Stimulated activated CD4-positive, alpha-beta T cell treated with anti-CD3 and anti-CD28 coated beads, Interleukin-4, amount 100 ng/mL, for 4 hours (primary cell): ENCODE data around the gene COL6A3.

Source experiments
- DNase-seq, 2 experiments: peaks; one replicate each; pipeline ENCODE4 v3.0.0-alpha.2; 2020

Gene COL6A3

DNA sequence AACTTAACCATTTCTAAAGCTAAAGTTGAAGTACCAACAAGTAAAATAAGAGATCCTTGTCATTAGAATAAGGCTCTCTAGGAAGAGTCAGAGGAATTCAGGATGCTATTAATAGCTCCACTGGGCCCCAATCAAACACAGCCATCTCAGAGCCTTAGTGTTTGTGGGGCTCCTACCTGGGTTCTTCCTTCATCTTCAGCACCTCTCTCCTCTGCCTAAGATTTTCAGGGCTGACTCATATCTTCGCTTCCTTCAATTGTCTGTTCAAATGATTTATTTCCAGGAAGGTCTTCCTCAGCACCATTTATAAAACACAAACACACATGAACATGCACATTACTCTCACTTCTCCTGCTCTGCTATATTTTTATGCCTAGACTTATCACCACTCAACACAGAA lies 119.5 kb downstream of the COL6A3 start:
- no peak for DNase-seq

DNA sequence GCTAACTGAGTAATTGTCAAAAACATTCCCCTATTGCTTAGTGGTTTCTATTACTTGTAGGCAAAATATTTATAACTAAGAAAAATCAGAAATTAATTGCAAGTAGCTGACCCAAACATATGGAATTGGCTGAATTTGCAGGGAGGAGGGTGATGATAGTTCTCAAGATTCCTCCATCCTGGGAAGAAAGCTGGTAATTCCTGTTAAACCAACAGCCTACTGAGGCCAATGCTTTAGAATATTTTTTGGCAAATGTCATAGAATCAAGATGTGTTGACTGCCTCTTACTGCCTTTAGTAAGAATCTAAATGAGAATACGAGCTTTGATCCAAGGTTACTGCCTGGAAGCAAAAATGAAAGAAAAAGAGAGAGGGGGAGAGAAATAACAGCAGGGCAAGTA lies 120.0 kb downstream of the COL6A3 start:
- DNase-seq, result no peak

DNA sequence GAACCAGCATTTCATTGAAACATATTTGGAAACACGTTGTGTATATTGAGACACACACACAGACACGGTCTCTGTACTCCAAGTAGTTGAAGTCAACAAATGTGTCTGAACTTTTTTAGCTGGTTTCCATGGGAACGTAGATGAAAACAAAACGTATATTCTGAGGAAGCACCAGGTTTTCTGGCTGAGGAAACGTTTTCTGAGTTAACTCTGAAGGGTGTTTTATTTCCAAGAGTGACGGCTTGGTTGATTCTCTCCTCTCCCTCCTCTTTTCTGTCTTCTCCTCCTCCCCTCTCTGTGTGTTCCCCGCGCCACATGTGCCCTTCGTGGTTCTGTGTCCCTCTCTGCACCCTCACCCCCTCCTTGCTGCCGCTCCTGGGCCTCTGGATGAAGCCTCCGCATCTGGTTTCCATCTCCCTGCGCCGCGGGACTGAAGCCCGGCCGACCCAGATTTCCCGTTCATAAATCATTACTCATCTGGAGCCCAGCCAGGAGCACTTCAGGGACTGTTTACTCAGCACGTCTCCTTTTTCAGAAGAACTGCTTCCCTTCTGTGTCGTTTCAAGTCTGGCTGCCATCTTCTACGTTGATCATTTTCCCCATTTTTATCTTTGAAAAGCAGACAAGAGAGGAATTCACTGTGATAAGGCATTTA lies 122.7 kb downstream of the COL6A3 start:
- DNase-seq, result peak; percentile 7 to 22

DNA sequence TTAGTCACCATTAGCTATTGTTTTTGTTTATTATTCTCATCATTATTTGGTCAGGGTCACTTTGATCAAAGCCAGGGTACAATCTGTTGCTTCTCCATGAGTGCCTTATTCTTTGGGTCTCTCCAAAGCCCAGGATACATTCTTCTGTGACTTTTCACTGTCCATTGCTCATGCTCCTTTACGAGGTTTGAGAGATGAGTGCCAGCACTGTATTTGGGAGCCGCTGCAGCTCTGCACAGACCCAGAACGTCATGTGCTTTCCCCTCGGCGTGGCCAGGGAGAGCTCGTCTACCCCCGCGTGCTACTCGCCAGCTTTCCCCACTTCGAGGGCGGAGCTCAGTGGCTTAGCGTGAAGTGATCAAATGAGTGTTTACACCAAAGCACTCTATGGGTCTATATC lies 123.7 kb downstream of the COL6A3 start:
- DNase-seq, result no peak

DNA sequence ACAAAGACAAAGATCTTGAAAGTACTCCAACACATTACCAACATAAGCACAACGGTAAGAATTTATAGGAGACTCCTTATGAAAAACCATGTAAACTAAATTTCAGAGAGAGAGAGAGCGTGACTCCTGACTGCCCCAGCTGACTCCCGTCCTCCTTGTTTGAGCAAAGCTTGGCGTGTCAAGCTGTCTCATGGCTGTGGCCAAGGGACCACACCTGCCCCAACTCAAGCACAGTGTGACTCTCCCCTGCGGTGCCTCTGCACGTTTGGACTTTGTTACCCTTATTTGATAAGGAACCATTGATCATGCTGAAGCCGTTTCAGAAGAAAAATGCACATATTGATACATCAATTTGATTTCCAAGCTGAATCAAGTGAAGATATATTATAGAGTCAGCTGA lies 124.8 kb downstream of the COL6A3 start:
- no peak for DNase-seq

DNA sequence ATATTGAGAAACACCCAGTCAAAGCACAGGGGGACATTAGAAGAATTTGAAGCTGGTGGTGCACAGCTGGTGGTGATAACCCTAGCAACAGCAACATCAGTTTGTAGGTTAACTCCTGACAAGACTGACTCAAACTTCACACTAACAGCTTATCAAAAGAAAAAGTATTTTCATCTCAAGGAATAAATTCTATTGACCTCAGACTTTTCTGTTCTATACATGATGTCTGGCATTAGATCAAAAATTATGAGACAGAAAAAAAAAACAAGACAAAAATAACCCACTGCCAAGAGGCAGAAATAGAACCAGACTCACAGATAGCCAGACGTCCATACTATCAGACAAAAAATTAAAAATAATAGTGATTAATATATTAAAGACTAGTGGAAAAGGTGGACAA lies 126.1 kb downstream of the COL6A3 start:
- no peak for DNase-seq

DNA sequence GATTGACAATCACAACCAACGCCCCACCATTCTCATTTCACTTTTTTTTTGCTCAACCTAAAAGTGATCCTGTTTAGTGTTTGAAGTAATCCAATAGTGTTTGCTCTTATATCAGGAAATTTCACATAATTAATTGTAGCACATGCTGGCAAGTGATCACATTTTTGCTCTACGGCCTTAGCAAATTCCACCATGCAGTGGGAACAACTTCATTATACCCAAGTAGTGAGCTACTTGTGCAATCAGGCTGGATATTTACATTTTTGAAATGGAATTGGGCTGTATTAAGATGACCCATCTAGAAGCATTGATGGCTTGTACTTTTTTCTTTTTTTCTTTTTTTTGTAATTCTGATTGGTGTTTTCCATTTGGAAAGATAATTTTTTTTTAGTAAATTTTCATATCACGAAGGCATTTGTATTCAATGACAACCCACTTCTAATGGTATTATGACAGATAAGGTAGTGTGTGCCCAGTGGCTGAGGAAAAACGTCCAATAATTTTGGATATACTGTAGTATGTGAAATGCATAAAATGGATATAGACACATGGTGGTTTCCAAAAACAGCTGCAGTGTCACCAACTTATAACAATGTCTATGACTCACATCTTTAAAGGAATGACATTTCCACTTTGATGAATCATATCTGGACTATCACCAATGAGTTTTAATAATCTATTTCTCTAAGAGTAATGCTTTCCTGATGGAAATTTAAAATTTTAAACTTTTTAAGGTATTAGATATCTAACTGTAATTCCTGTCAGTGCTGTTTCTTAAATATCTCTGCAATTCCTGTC lies 130.6 kb downstream of the COL6A3 start:
- no peak for DNase-seq

DNA sequence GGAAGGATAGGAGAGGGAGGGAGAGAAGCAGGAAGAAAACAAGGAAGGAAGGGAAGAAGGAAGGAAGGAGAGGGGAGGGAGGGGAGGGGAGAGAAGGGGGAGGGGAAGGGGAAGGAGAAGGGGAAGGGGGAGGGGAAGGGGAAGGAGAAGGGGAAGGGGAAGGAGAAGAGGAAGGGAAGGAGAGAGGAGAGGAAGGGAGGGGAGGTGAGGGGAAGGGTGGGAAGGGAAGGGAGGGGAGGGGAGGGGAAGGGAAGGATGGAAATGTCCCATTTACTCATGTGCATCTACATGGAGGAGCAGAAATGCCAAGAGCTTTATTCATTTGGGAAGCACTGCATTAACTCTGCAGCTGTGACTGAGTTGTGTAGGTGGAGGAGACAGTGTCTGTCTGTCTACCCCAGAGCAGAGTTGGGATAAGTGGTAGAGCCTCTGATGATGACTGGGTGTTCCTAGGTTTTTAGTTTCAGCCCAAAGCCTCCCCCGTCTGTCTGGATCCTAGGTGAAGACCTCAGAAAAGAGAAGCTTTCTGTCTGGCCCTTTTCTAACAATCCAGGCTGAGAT lies 131.3 kb downstream of the COL6A3 start:
- DNase-seq, result no peak

DNA sequence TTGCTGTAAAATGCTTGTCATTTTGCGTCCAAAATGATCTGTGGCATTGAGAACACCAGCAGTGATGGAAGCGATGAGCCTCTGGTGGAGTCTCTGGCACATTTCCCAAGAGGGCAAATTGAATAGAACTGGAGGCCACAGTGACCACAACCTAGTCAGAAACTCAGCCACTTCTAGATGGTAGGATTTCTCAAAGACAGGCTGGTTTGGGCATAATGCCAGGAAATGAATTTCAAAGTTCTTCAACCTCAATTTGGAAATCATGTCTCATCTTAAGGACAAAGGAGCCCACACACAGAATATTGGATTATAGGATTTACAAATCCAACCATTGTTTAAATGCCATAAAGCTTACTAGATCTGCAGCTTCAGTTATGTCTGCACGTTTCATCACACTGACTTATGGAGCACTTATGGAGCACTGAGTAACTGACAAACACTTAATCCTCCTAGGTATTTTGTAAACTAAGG lies 132.1 kb downstream of the COL6A3 start:
- no peak for DNase-seq

DNA sequence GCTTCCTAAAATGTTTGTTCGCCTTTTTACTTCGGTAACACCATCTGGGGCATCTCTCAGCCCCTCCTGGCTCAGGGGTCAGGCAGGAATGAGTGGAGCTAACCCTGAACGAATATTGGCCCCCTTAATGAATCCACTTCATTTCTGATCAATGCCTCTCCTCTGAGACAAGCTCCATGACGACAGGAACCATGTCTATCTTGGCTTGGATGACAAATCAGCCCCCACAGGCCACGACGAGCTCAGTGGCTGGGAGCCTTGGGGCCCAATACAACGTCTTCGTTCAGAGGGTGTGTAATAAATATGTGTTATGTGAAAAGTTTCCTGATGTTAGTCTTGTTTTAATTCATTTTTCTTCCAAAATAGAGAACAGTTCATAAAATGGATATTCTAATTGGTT lies 133.0 kb downstream of the COL6A3 start:
- DNase-seq, result no peak

DNA sequence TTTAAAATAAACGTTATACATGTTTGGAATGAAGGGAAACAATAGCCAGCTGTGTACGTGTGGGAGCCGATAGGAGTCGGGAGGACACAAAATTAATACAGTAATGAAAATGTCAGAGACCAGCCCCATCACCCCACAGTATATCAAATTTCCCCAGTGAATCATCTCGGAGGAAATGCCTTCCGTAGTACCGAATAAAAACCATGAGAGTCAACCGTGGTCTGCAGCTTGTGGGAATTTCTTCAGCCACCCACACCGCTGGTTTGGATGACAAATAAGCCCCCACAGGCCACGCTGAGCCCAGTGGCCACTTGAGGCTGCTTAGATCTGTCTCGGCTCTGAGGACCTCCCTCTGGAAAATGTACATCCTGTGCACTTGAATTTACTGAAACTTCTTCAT lies 133.7 kb downstream of the COL6A3 start:
- DNase-seq, result no peak

DNA sequence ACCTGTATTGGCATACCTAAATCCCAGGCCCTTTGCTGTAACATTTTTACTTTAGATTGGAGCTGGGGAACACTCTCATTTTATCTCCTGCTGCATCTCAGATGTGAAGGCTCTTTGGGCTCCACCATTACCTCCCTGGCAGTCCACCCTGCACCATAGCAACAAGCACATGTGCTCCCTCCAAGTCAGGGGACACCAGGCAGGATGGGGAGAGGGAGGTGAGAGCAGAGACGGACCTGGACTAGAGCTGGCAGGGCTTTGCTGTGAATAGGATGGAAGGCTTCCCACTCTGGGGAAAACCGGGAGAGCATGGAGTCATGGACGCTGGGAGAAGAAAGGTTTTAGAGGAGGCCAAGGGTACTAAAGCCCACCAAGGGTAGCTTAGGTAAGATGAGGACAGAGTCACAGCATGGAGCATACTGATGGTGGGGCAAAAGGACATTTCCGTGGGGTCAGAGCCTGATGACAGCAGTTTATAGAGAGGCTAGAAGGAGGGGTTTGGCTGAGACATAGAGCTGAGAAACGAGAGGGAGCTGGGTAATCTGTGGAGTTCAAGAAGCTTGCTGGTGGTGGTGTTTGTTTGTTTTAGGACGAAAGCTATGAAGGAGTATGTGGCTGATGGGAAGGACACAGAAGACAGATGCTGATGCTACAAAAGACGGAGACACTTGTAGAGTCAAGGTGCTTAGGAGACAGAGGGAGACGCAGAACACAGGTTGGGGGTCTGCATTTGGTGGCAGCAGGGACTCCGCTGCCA lies 134.8 kb downstream of the COL6A3 start:
- no peak for DNase-seq

DNA sequence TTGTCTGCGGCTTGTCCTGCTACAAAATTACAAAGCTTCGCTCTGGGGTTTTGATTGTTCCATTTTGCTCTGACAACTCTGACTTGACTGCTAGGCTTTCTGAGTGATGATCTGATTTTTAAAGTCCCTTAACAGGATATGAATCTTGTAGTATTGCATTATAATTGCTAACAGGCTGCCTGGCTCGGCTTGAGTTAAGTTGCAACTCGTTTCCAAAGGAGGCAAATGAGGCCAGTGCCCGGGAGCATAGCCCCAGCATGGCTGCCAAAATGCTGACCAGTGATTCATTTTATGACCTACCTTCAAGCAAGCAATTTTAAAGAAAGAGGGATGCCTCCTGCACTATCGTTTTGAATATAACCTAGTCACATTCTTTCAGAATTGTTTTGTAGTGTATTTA lies 135.4 kb downstream of the COL6A3 start:
- no peak for DNase-seq

DNA sequence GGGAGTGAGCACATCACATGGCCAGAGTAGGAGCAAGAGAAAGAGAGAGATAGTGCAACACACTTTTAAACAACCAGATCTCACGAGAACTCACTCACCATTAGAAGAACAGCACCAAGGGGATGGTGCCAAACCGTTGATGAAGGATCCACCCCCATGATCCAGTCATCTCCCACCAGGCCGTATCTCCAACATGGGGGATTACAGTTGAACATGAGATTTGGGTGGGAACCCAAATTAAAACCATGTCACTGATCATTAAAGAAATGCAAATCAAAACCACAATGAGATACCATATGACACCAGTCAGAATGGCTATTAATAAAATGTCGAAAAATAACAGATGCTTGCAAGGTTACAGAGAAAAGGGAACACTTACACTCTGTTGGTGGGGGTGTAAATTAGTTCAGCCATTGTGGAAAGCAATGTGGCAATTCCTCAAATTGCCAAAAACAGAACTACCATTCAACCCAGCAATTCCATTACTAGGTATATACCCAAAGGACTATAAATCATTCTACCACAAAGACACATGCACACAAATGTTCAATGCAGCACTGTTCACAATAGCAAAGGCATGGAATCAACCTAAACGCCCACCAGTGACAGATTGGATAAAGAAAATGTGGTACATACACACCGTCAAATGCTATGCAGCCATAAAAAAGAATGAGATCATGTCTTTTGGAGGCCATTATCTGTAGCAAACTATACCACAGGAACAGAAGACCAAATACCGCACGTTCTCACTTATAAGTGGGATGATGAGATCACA lies 137.1 kb downstream of the COL6A3 start:
- no peak for DNase-seq
